H9 (cell line): Measurements from ENCODE around the gene HMGCLL1. TPM values are rescaled to one million over a fixed set of nuclear protein-coding genes. Genes with fewer than 3 reads are reported as not detected.

ENCODE experiments used
- DNase-seq: peaks from one replicate; pipeline ENCODE4 v3.0.0-alpha.2; 2017
- H2AFZ ChIP-seq: one replicate; pipeline ENCODE4 v1.6.1; 2013; ENCODE audit warnings: mild to moderate bottlenecking, low read length, control low read depth, moderate library complexity
- H2AK5ac ChIP-seq: 2 replicates; pipeline ENCODE4 v1.6.1; 2013; ENCODE audit warnings: low read length, control low read depth, mixed read lengths; ENCODE audit not compliant: insufficient read length
- H2BK120ac ChIP-seq: one replicate; pipeline ENCODE4 v1.6.1; 2013; ENCODE audit warnings: low read depth, mild to moderate bottlenecking, low read length, control low read depth, inconsistent platforms; ENCODE audit not compliant: poor library complexity, severe bottlenecking
- H2BK12ac ChIP-seq: 2 replicates; pipeline ENCODE4 v1.6.1; 2013; ENCODE audit warnings: low read length, control low read depth, mixed read lengths, low read depth; ENCODE audit not compliant: insufficient read length
- H2BK15ac ChIP-seq: 2 replicates; pipeline ENCODE4 v1.6.1; 2013; ENCODE audit warnings: low read depth, low read length, control low read depth
- H2BK20ac ChIP-seq: one replicate; pipeline ENCODE4 v1.6.1; 2013; ENCODE audit warnings: low read depth, mild to moderate bottlenecking, low read length, control low read depth, inconsistent platforms; ENCODE audit not compliant: poor library complexity, severe bottlenecking
- H2BK5ac ChIP-seq: 2 replicates; pipeline ENCODE4 v1.6.1; 2013; ENCODE audit warnings: low read length, control low read depth, mixed read lengths; ENCODE audit not compliant: insufficient read length
- H3K14ac ChIP-seq: 2 replicates; pipeline ENCODE4 v1.6.1; 2013; ENCODE audit warnings: low read length, control low read depth; ENCODE audit not compliant: insufficient read depth
- H3K18ac ChIP-seq: 2 replicates; pipeline ENCODE4 v1.6.1; 2013; ENCODE audit warnings: low read depth, mild to moderate bottlenecking, mixed read lengths, low read length, control low read depth; ENCODE audit not compliant: insufficient read length
- H3K23ac ChIP-seq: 2 replicates; pipeline ENCODE4 v1.6.1; 2013; ENCODE audit warnings: low read length, control low read depth, mixed read lengths, low read depth; ENCODE audit not compliant: insufficient read length
- H3K23me2 ChIP-seq: 2 replicates; pipeline ENCODE4 v1.6.1; 2013; ENCODE audit warnings: low read depth, mild to moderate bottlenecking, mixed read lengths, low read length, control low read depth; ENCODE audit not compliant: insufficient read length, poor library complexity, severe bottlenecking
- H3K27ac ChIP-seq: 2 replicates; pipeline ENCODE4 v1.5.1; 2013; ENCODE audit warnings: low read length, control low read depth, mixed read lengths, low read depth; ENCODE audit not compliant: insufficient read length
- H3K27me3 ChIP-seq: 2 replicates; pipeline ENCODE4 v1.6.1; 2013; ENCODE audit warnings: low read length, control low read depth, inconsistent platforms; ENCODE audit not compliant: insufficient read depth
- H3K4ac ChIP-seq: 2 replicates; pipeline ENCODE4 v1.6.1; 2013; ENCODE audit warnings: low read depth, mild to moderate bottlenecking, control low read depth, inconsistent platforms, low read length, moderate library complexity
- H3K4me1 ChIP-seq: 2 replicates; pipeline ENCODE4 v1.6.1; 2013; ENCODE audit warnings: low read length, control low read depth, inconsistent platforms; ENCODE audit not compliant: insufficient read depth
- H3K4me2 ChIP-seq: 2 replicates; pipeline ENCODE4 v1.6.1; 2013; ENCODE audit warnings: low read length, control low read depth, mixed read lengths; ENCODE audit not compliant: insufficient read length, insufficient read depth
- H3K56ac ChIP-seq: 2 replicates; pipeline ENCODE4 v1.6.1; 2013; ENCODE audit warnings: low read depth, mild to moderate bottlenecking, mixed read lengths, low read length, control low read depth; ENCODE audit not compliant: insufficient read length
- H3K79me1 ChIP-seq: 2 replicates; pipeline ENCODE4 v1.6.1; 2013; ENCODE audit warnings: low read depth, mild to moderate bottlenecking, moderate library complexity, low read length, control low read depth, inconsistent platforms; ENCODE audit not compliant: insufficient read depth, poor library complexity, severe bottlenecking
- H3K79me2 ChIP-seq: 2 replicates; pipeline ENCODE4 v1.6.1; 2013; ENCODE audit warnings: low read length, control low read depth, inconsistent platforms; ENCODE audit not compliant: insufficient read depth
- H3K9ac ChIP-seq: 2 replicates; pipeline ENCODE4 v1.6.1; 2013; ENCODE audit warnings: low read length, control low read depth, mixed read lengths; ENCODE audit not compliant: insufficient read length; ENCODE audit errors: extremely low read depth
- H3K9me3 ChIP-seq: one replicate; pipeline ENCODE4 v1.6.1; 2013; ENCODE audit warnings: low read depth, low read length, inconsistent platforms; ENCODE audit not compliant: control insufficient read depth
- H3T11ph ChIP-seq: one replicate; pipeline ENCODE4 v1.6.1; 2013; ENCODE audit warnings: mild to moderate bottlenecking, low read length, control low read depth, inconsistent platforms
- H4K20me1 ChIP-seq: one replicate; pipeline ENCODE4 v1.6.1; 2013; ENCODE audit not compliant: control insufficient read depth, insufficient read length, insufficient read depth
- H4K5ac ChIP-seq: 2 replicates; pipeline ENCODE4 v1.6.1; 2013; ENCODE audit warnings: low read depth, mild to moderate bottlenecking, mixed read lengths, low read length, control low read depth; ENCODE audit not compliant: insufficient read length
- H4K8ac ChIP-seq: replicated peaks from 2 replicates; pipeline ENCODE4 v1.6.1; 2013; ENCODE audit warnings: low read length, control low read depth, mixed read lengths, low read depth; ENCODE audit not compliant: insufficient read length
- H4K91ac ChIP-seq: 2 replicates; pipeline ENCODE4 v1.6.1; 2013; ENCODE audit warnings: low read depth, mild to moderate bottlenecking, moderate library complexity, mixed read lengths, low read length, control low read depth; ENCODE audit not compliant: insufficient read length
- H3K27ac Mint-ChIP-seq, 3 experiments: 2 replicates in 2 of 3; 3 replicates in 1 of 3; pipeline ENCODE4 v1.8.0; 2020 to 2021; ENCODE audit warnings: mixed read lengths in 3 of 3, mild to moderate bottlenecking in 1 of 3, moderate library complexity in 1 of 3
- H3K27me3 Mint-ChIP-seq: 2 replicates; pipeline ENCODE4 v1.8.0; 2021; ENCODE audit warnings: low read depth, mild to moderate bottlenecking, moderate library complexity, mixed read lengths
- H3K36me3 Mint-ChIP-seq, 3 experiments: 2 replicates in 2 of 3; 3 replicates in 1 of 3; pipeline ENCODE4 v1.8.0; 2020 to 2021; ENCODE audit warnings: low read depth in 3 of 3, mixed read lengths in 3 of 3; ENCODE audit not compliant: insufficient read depth in 1 of 3
- H3K4me1 Mint-ChIP-seq, 2 experiments: 2 replicates each; pipeline ENCODE4 v1.8.0; 2020; ENCODE audit warnings: mixed read lengths in 2 of 2
- H3K4me3 Mint-ChIP-seq, 2 experiments: 2 replicates in 1 of 2; 3 replicates in 1 of 2; pipeline ENCODE4 v1.8.0; 2020 to 2021; ENCODE audit warnings: mild to moderate bottlenecking in 2 of 2, mixed read lengths in 2 of 2, moderate library complexity in 1 of 2
- H3K9me3 Mint-ChIP-seq, 2 experiments: 2 replicates in 1 of 2; 3 replicates in 1 of 2; pipeline ENCODE4 v1.8.0; 2020; ENCODE audit warnings: mild to moderate bottlenecking in 2 of 2, mixed read lengths in 2 of 2, moderate library complexity in 1 of 2
- WGBS: extraction: QIAGEN DNeasy Blood & Tissue Kit; methylation state at CpG from one replicate; pipeline ENCODE4 v1.1.7; 2013; ENCODE audit warnings: missing lambda C conversion rate, low lambda C conversion rate, mixed read lengths; ENCODE audit not compliant: insufficient read length; ENCODE audit errors: extremely low coverage; 5-methylcytosine and 5-hydroxymethylcytosine counted together
- total RNA-seq: library from RNA; stranded (reverse); gene quantifications from 2 replicates; pipeline ENCODE4 v1.2.1, GENCODE V29; 2021
- TF ChIP-seq, protein P1 (sequence below): fragments of 200-600 bp; sonication (generic); conservative IDR thresholded peaks from 3 replicates; pipeline ENCODE4 v1.8.0; 2021; ENCODE audit warnings: antibody characterized with exemption, mild to moderate bottlenecking

HMGCLL1 gene
- total RNA-seq, 1 experiment from 2014 or later: 0.24 TPM

DNA sequence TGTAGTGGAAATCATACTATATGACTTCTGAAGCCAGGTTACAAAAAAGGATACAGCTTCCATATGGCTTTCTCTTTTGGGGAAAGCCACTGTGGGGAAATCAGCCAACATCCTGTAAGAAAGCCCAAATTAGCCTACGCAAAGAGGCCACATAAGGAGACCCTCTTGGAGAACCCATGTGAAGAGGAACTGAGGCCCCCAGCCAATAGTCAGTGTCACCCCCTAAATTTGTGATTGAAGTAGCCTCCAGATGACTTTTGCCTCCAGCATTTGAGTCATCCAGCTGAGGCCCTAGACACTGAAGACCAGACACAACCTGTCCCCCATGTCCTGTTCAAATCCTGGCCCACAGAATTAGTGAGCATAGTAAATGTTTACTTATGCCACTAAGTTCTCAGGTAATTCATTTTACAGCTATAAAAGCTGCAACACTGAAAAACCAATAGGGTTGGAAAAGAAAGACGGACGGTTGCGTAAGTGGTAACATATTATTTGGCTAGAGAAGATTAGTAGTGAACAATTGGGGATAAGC lies 60.4 kb downstream of the HMGCLL1 start:
- Mint-ChIP-seq H3K36me3 (no peaks in the 10 kb centered on the region), H3K27ac (no peak overlapping the region), H3K4me1 (no peaks in the 10 kb centered on the region), H3K27me3 (no peaks in the 10 kb centered on the region), H3K9me3 (no peaks in the 10 kb centered on the region), H3K4me3 (no peak overlapping the region)
- no peak overlapping the region for H2BK120ac ChIP-seq
- no peak overlapping the region for H3K14ac ChIP-seq
- no peak overlapping the region for H3K56ac ChIP-seq
- H3K4me1 ChIP-seq: no peaks in the 10 kb centered on the region
- H2BK20ac ChIP-seq: no peak overlapping the region
- H2AK5ac ChIP-seq: no peak overlapping the region
- H3K9ac ChIP-seq: no peak overlapping the region
- H4K20me1 ChIP-seq: no peaks in the 10 kb centered on the region
- no peak overlapping the region for H2AFZ ChIP-seq
- H3K79me2 ChIP-seq: no peaks in the 10 kb centered on the region
- H2BK15ac ChIP-seq: no peak overlapping the region
- H4K8ac ChIP-seq: no peak overlapping the region
- H4K91ac ChIP-seq: no peak overlapping the region
- no peak for DNase-seq
- no peak overlapping the region for H3K23ac ChIP-seq
- no peaks in the 10 kb centered on the region for H3K23me2 ChIP-seq
- H3K27me3 ChIP-seq: no peaks in the 10 kb centered on the region
- H3K27ac ChIP-seq: no peak overlapping the region
- WGBS: no CpG with 5 or more reads among the region's 4 CpGs
- H3K18ac ChIP-seq: no peak overlapping the region
- no peak overlapping the region for H2BK5ac ChIP-seq
- H2BK12ac ChIP-seq: no peak overlapping the region
- H3K4me2 ChIP-seq: no peak overlapping the region
- TF ChIP-seq, protein P1, sequence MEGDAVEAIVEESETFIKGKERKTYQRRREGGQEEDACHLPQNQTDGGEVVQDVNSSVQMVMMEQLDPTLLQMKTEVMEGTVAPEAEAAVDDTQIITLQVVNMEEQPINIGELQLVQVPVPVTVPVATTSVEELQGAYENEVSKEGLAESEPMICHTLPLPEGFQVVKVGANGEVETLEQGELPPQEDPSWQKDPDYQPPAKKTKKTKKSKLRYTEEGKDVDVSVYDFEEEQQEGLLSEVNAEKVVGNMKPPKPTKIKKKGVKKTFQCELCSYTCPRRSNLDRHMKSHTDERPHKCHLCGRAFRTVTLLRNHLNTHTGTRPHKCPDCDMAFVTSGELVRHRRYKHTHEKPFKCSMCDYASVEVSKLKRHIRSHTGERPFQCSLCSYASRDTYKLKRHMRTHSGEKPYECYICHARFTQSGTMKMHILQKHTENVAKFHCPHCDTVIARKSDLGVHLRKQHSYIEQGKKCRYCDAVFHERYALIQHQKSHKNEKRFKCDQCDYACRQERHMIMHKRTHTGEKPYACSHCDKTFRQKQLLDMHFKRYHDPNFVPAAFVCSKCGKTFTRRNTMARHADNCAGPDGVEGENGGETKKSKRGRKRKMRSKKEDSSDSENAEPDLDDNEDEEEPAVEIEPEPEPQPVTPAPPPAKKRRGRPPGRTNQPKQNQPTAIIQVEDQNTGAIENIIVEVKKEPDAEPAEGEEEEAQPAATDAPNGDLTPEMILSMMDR: no peak
- no peak overlapping the region for H4K5ac ChIP-seq
- H3K9me3 ChIP-seq: no peaks in the 10 kb centered on the region
- no peak overlapping the region for H3T11ph ChIP-seq
- H3K79me1 ChIP-seq: no peaks in the 10 kb centered on the region
- H3K4ac ChIP-seq: no peak overlapping the region
